GM20431 (cell line): ENCODE results near the gene TYROBP.
"Not testable (repeated sequence)": the region's sequence is repeated elsewhere in the genome, so short reads cannot be mapped to it uniquely, and the experiment has no call there.

Source experiments
- in situ Hi-C: fragments of 300-500 bp; cut with MseI, MboI; formaldehyde crosslinking; loops from one replicate; pipeline ENCODE4 v1.15.0; 2020; ENCODE audit warnings: low sequenced_read_pairs; ENCODE audit not compliant: unreplicated experiment

Gene TYROBP

DNA sequence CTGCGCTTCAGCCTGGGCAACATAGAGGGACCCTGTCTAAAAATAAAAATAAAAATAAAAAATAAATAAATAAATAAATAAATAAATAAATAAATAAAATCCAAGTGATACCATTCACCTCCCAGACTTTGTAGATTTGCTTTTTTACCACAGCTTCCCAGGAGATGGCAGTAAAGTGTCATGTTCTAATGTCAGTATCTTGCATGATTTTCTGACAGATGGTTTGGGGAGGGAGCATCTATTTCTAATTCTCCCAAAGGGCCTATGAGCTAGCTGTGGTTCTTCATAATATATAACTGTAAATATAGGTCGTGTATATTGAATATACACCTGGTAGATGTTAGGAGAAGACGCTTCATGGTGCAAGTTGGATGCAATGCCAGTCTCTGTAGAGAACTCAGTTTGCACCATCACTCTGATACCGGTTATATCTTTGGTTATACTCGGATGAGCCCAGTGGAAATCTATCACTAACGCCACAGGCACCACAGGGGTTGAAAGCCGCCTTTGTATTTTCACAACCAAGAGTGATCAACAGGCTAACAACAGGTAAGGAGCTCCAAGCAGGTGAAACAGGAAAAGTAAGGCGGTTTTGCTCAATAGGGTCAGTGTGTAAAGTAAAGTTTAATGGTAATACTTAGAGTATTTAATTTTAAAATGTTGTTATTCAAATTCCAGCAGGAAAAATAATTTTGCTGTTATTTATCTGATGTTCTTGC is 25.8 kb downstream of the TYROBP start:
- in situ Hi-C loops, result no loop called here

DNA sequence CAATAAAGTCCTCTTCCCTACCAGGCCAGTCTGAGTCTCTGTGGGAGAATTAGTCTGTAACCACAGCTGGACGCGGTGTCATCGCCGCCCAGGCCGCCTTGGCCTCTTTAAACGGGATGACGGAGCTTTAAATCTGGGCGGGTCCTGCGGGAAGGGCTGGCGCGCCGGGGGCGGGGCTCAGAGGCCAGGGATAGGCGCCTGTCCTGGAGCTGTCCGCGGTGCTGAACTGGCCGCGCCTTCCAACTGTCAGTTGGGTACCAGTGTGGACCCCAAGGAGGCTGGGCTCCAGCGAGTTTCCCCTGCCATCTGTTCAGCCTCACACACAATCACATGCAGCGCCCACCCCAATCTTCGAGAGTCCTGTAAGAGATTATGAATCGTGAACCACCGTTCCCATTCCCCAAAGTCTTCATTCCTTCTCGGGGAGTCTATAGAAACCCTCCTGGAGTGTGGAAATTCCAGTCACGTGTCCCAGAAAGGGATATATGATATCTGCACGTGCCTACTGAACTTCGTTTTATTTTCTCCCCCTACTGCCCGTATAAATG is 28.3 kb downstream of the TYROBP start:
- in situ Hi-C loops, result no loop called here

- in situ Hi-C loops, result no loop called here
Observed at GRCh38 chr19:35879068-35879467, 29.0 kb downstream of the TYROBP start.

- in situ Hi-C loops, result no loop called here
Observed at GRCh38 chr19:35874392-35874930, 33.6 kb downstream of the TYROBP start.

DNA sequence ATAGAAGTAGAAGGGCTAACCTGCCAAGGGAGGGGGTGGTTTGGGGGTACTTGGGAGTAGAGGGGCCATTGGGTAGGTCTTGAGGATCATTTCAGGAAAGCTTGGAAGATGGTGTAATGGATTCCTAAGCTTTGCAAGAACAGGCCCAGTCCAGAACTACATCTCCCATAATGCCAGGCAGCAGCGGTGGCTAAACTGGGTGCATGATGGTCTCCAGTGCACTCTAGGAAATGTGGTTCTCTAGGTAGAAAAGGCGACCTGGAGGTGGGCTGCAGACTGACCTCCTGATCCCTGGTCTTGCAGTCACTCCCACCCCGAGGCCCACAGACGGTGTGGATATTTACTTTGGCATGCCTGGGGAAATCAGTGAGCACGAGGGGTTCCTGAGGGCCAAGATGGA is 35.9 kb downstream of the TYROBP start:
- in situ Hi-C loops, result no loop called here

DNA sequence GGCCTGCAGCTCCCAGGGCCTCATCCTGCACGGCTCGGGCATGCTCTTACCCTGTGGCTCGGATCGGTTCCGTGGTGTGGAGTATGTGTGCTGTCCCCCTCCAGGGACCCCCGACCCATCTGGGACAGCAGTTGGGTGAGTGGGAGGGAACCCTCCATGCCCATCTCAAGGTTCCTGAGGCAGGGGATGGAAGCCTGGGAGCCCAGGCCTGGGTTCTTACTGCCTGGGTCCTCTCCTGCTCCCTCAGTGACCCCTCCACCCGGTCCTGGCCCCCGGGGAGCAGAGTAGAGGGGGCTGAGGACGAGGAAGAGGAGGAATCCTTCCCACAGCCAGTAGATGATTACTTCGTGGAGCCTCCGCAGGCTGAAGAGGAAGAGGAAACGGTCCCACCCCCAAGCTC is 36.5 kb downstream of the TYROBP start:
- in situ Hi-C loops, result no loop called here

DNA sequence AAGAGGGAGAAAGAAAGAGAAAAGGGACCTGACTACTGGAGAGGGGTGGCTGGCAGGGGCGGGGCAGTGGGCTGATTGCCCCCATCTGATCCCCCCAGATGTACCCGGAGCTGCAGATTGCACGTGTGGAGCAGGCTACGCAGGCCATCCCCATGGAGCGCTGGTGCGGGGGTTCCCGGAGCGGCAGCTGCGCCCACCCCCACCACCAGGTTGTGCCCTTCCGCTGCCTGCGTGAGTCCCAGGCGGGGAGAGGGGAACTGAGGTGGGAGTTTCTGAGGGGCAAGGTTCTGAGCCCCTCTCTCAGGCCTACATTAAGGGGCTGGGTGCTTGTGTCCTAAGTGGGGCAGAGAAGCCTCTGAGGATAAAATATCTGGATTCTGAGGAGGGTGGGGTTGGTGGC is 37.3 kb downstream of the TYROBP start:
- in situ Hi-C loops, result no loop called here

- in situ Hi-C loops, result not testable (repeated sequence)
Observed at GRCh38 chr19:35870124-35870736, 37.9 kb downstream of the TYROBP start.

DNA sequence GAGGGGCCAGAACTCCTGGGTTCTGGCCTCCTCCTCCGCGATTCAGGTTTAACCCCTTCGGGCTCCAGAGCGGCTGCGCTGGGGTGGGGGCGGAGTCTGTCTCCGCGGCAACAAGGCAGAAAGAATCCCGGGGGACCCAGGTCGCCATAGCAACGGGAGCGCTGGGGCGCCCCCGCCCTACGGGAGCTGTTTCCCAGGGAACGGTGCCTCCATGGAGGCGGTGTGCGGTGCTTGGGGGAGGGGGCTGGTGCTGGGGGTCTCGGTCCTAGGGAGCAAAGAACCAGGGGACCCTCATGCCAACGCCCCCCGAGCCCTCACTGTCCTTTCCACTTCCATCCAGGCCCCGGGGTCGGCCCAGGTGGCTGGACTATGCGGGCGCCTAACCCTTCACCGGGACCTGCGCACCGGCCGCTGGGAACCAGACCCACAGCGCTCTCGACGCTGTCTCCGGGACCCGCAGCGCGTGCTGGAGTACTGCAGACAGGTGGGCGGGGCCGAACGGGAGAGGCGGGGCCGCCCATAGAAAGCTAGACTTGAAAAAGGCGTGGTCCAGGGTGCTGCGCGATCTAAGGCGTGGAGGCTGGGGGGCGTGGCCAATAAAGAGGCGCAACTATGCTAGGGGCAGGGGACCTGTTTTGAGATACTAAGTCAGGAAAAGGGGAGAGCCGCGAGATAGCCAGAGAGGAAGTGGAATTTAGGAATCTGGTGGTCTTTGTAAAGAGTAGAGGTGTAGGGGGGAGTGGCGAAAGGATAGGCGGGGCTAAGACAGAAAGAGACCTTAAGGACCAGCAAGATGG is 38.6 kb downstream of the TYROBP start:
- in situ Hi-C loops, result no loop called here

DNA sequence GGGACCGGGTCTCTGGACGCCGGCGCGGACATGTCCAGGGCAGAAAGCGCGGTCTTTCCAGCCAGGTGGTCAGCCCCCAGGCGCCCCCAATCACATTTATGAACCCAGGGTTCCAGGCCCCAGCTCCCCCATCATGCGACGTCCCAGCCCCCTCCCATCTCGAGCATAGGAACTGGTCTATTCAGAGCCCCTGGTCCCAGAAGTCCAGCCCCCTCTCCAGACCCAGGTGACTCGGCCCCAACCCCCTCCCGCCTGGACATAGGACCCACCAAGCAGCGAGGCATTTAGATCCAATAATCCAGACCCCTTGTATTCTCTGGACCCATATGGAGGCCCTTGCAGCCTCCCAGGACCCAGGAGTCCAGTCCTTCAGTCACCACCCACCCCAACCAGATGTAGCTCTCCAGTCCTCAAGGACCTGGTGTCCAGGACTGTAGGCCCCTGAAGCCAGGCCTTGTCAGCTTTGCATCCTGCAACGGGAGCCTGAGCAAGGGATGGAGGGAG is 39.2 kb downstream of the TYROBP start:
- in situ Hi-C loops, result no loop called here

- in situ Hi-C loops, result no loop called here
Observed at GRCh38 chr19:35868172-35868822, 39.8 kb downstream of the TYROBP start, which contains the start of gene APLP1. APLP1 (plus strand) TSS chr19:35868574; CDS start chr19:35868637, 63 bp downstream.

GRCh38 chr19:35863018-35863417 is 45.1 kb downstream of the TYROBP start:
- in situ Hi-C loops, result no loop called here

DNA sequence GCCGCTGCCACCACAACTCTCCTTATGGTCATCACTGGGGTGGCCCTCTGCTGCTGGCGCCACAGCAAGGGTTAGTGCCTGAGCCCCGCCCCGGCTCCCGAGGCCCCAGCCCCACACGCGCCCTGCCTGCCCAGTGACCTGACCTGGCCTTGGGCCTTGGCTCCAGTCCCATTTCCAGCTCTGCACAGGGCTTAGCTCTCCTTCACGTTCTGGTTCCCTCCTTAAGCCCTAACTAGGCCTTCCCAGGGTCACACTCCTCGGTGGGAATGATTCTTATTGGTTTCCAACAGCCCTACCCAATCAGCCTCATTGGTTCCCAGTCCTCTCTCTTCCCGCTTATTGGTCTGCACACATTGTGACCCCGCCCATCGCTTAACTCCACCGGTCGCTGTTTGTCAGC is 45.6 kb downstream of the TYROBP start:
- in situ Hi-C loops, result no loop called here

- in situ Hi-C loops, result no loop called here
Observed at GRCh38 chr19:35861640-35862160, 46.4 kb downstream of the TYROBP start.

GRCh38 chr19:35860818-35861639 is 47.1 kb downstream of the TYROBP start:
- in situ Hi-C loops, result no loop called here

- in situ Hi-C loops, result no loop called here
Observed at GRCh38 chr19:35860436-35860817, 47.7 kb downstream of the TYROBP start.

DNA sequence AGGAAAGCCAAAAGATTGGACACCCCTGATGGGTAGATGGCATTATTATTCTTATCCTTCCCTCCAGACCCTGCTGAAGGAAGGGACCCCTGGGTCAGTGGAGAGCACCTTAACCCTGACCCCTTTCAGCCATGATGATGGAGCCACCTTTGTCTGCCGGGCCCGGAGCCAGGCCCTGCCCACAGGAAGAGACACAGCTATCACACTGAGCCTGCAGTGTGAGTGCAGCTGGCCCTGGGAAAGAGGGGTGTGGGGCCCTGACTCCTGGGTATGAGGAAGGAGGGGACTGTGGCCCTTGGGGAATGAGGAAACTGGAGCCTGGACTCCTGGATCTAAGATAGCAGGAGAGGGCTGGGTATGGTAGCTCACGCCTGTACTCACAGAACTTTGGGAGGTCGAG is 48.7 kb downstream of the TYROBP start:
- in situ Hi-C loops, result no loop called here

GRCh38 chr19:35858311-35858710 is 49.8 kb downstream of the TYROBP start:
- in situ Hi-C loops, result no loop called here
